ENCODE measurements around the gene DSP. TPM values are rescaled to one million over a fixed set of nuclear protein-coding genes. Genes with fewer than 3 reads are reported as not detected.

The DSP gene
- total and polyA plus RNA-seq, 2 of the 13 experiments (the other 11 are each of a cell fraction or from before 2014, with no cell fraction given) = 89.8 to 117 TPM

GRCh38 chr6:7550433-7550801 lies 8.9 kb downstream of the DSP start (continued):
- TF ChIP-seq KAT8 (CRISPR knock-in tag; IDR thresholded peaks at IDR 0.05) (peak; percentile 74), SIX4 (CRISPR knock-in tag; IDR thresholded peaks at IDR 0.05) (peak; percentile 94), ZNF44 (CRISPR knock-in tag; IDR thresholded peaks at IDR 0.05) (no peak), ZNF691 (CRISPR knock-in tag; IDR thresholded peaks at IDR 0.05; ENCODE audit: borderline replicate concordance, low read depth) (no peak), SOX5 (CRISPR knock-in tag; IDR thresholded peaks at IDR 0.05; ENCODE audit: borderline replicate concordance) (peak; percentile 82; the same call in 1 of the 2 replicates), FOXO4 (CRISPR knock-in tag; conservative IDR thresholded peaks at IDR 0.05) (no peak), ZBTB38 (CRISPR knock-in tag; IDR thresholded peaks at IDR 0.05) (no peak), FOSL1 (CRISPR knock-in tag; IDR thresholded peaks at IDR 0.05; ENCODE audit: borderline replicate concordance) (peak; percentile 44; the same call in 1 of the 2 replicates), ZNF264 (CRISPR knock-in tag; IDR thresholded peaks at IDR 0.05) (no peak), ZNF546 (CRISPR knock-in tag; conservative IDR thresholded peaks at IDR 0.05) (no peak), SOX13 (IDR thresholded peaks at IDR 0.05) (no peak), SOX13 (CRISPR knock-in tag; conservative IDR thresholded peaks at IDR 0.05 in 1 of 2, IDR thresholded peaks at IDR 0.05 in 1 of 2) (peak in 1 of 2 experiments; percentile 80; a peak in 2 of 4 replicates), BCLAF1 (IDR thresholded peaks at IDR 0.05) (no peak), THAP8 (CRISPR knock-in tag; IDR thresholded peaks at IDR 0.05; ENCODE audit: borderline replicate concordance) (no peak), MTA3 (CRISPR knock-in tag; IDR thresholded peaks at IDR 0.05) (no peak)
- TF ChIP-seq, protein P1, sequence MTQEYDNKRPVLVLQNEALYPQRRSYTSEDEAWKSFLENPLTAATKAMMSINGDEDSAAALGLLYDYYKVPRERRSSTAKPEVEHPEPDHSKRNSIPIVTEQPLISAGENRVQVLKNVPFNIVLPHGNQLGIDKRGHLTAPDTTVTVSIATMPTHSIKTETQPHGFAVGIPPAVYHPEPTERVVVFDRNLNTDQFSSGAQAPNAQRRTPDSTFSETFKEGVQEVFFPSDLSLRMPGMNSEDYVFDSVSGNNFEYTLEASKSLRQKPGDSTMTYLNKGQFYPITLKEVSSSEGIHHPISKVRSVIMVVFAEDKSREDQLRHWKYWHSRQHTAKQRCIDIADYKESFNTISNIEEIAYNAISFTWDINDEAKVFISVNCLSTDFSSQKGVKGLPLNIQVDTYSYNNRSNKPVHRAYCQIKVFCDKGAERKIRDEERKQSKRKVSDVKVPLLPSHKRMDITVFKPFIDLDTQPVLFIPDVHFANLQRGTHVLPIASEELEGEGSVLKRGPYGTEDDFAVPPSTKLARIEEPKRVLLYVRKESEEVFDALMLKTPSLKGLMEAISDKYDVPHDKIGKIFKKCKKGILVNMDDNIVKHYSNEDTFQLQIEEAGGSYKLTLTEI (CRISPR knock-in tag; conservative IDR thresholded peaks at IDR 0.05) = no peak
- TF ChIP-seq, protein P2, sequence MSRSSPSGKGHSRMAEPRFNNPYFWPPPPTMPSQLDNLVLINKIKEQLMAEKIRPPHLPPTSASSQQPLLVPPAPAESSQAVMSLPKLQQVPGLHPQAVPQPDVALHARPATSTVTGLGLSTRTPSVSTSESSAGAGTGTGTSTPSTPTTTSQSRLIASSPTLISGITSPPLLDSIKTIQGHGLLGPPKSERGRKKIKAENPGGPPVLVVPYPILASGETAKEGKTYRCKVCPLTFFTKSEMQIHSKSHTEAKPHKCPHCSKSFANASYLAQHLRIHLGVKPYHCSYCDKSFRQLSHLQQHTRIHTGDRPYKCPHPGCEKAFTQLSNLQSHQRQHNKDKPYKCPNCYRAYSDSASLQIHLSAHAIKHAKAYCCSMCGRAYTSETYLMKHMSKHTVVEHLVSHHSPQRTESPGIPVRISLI (CRISPR knock-in tag; IDR thresholded peaks at IDR 0.05; ENCODE audit: borderline replicate concordance) = peak; percentile 94
